Stomach (tissue), 9 donors: ENCODE measurements around the gene NPIPB2. TPM values are rescaled to one million over a fixed set of nuclear protein-coding genes. Genes with fewer than 3 reads are reported as not detected.

ENCODE experiments used
- DNase-seq, 2 donors: peaks; one replicate each; pipeline versions ENCODE4 v3.0.0 to v3.0.0-alpha.2; 2013 to 2019
- H3K27ac ChIP-seq, 5 donors: fragments of 200-600 bp in 4 of 5; sonication (generic) in 4 of 5; one replicate each; pipeline ENCODE4 v1.5.1; 2013 to 2019; ENCODE audit warnings: mild to moderate bottlenecking in 1 of 5, moderate library complexity in 1 of 5
- H3K27me3 ChIP-seq, 3 donors: fragments of 200-600 bp; sonication (generic); one replicate each; pipeline ENCODE4 v1.5.1; 2017 to 2019; ENCODE audit warnings: mixed run types in 1 of 3
- H3K36me3 ChIP-seq, 4 donors: fragments of 200-600 bp; sonication (generic); 1 replicate in 3 of 4; 2 replicates in 1 of 4; pipeline ENCODE4 v1.5.1; 2016 to 2019
- H3K4me1 ChIP-seq, 4 donors: fragments of 200-600 bp; sonication (generic); one replicate each; pipeline ENCODE4 v1.5.1; 2016 to 2019
- H3K4me3 ChIP-seq, 4 donors: fragments of 200-600 bp; sonication (generic) in 3 of 4; one replicate each; pipeline ENCODE4 v1.5.1; 2016 to 2019; ENCODE audit warnings: mild to moderate bottlenecking in 1 of 4
- H3K9me3 ChIP-seq, 4 donors: fragments of 200-600 bp; sonication (generic); one replicate each; pipeline ENCODE4 v1.5.1; 2016 to 2019
- EP300 ChIP-seq: sonication (generic); formaldehyde crosslinking; IDR thresholded peaks from one replicate; pipeline ENCODE4 v1.6.1; 2017; ENCODE audit warnings: antibody characterized with exemption
- POLR2A ChIP-seq, 4 donors: fragments of 450-650 bp; IDR thresholded peaks; one replicate each; pipeline ENCODE4 v1.6.1; 2016; ENCODE audit warnings: antibody characterized with exemption in 4 of 4, control low read depth in 2 of 4, mild to moderate bottlenecking in 1 of 4, moderate library complexity in 1 of 4
- POLR2AphosphoS5 ChIP-seq, 3 donors: sonication (generic); formaldehyde crosslinking; IDR thresholded peaks; one replicate each; pipeline ENCODE4 v1.6.1; 2016; ENCODE audit warnings: antibody characterized with exemption in 3 of 3
- WGBS, 5 donors: extraction: QIAGEN DNeasy Blood & Tissue Kit in 3 of 5; methylation state at CpG; one replicate each; pipeline versions ENCODE4 v1.1.5 to v1.1.7; 2013 to 2018; 5-methylcytosine and 5-hydroxymethylcytosine counted together
- intact Hi-C: fragments of 100-400 bp; cut with DNase I; formaldehyde crosslinking; loops from one replicate; pipeline ENCODE4 v1.15.1; 2023; ENCODE audit warnings: low total_unique reads
- polyA plus RNA-seq, 3 donors: library from polyadenylated mRNA; stranded (reverse); fragments of 200-250 nt; gene quantifications; one replicate each; pipeline ENCODE4 v1.2.3, GENCODE V29; 2013
- small RNA-seq, 4 donors: library from RNA; depleted of rRNA; stranded (forward); fragments of <200 nt; gene quantifications; one replicate each; pipeline ENCODE3, GENCODE V24; 2016
- total RNA-seq, 5 donors: library from RNA; depleted of rRNA; stranded (reverse); fragments of >200 nt; gene quantifications; one replicate each; pipeline versions ENCODE4 v1.1.0 to v1.2.3, GENCODE V29; 2014 to 2016
- TF ChIP-seq, protein P1 (sequence below), 7 experiments: fragments of 450-650 bp in 4 of 7; fragments of 200-600 bp in 3 of 7; sonication (generic) in 3 of 7; IDR thresholded peaks; one replicate each; pipeline ENCODE4 v1.5.1; 2016 to 2019; ENCODE audit warnings: antibody characterized with exemption in 7 of 7, control low read depth in 2 of 7, mild to moderate bottlenecking in 1 of 7
- donor health status: healthy with polysubstance abuse.
- donor health status: Bipolar disorder and iron deficiency.
- donor health status: healthy.

Gene NPIPB2
- total and polyA plus RNA-seq, 8 donors, result 1.7 to 55.8 (median 13.0) TPM

DNA sequence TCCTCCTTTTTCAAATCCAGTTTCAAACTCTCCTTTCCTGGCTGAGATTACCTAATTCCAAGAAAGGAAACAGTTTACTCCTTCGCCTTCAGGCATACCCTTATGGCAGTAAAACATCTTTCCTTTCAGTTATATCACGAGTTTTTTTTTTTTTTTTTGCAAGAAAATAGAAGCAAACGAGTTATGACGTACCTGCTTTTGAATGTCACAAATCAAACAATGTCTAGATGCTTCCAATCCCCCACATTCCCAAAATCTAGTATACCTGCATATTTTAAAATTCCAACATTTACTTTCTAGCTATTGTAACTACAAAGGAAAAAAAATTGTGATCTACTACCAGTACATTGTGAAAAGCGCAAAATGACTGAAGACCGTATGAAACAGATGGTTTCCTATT lies 55.0 kb downstream of the NPIPB2 start:
- intact Hi-C loops, result no loop called here
- DNase-seq, result no peak
- Histone ChIP-seq H3K36me3 (peaks cover 55 to 100% (median 100%) of the 10 kb centered on the region in 4 donors), H3K27me3 (no peaks in the 10 kb centered on the region), H3K4me3 (no peak overlapping the region), H3K27ac (no peak overlapping the region), H3K9me3 (no peaks in the 10 kb centered on the region), H3K4me1 (no peaks in the 10 kb centered on the region)
- 82 to 91% (median 87%) methylated on average over 6 of the region's 6 CpGs for WGBS, 5 donors
- TF ChIP-seq, protein P1, sequence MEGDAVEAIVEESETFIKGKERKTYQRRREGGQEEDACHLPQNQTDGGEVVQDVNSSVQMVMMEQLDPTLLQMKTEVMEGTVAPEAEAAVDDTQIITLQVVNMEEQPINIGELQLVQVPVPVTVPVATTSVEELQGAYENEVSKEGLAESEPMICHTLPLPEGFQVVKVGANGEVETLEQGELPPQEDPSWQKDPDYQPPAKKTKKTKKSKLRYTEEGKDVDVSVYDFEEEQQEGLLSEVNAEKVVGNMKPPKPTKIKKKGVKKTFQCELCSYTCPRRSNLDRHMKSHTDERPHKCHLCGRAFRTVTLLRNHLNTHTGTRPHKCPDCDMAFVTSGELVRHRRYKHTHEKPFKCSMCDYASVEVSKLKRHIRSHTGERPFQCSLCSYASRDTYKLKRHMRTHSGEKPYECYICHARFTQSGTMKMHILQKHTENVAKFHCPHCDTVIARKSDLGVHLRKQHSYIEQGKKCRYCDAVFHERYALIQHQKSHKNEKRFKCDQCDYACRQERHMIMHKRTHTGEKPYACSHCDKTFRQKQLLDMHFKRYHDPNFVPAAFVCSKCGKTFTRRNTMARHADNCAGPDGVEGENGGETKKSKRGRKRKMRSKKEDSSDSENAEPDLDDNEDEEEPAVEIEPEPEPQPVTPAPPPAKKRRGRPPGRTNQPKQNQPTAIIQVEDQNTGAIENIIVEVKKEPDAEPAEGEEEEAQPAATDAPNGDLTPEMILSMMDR (IDR thresholded peaks at IDR 0.05), result no peak
- no peak for TF ChIP-seq EP300
- TF ChIP-seq POLR2A (IDR thresholded peaks at IDR 0.05), result no peak
- no peak for TF ChIP-seq POLR2AphosphoS5 (IDR thresholded peaks at IDR 0.05)

DNA sequence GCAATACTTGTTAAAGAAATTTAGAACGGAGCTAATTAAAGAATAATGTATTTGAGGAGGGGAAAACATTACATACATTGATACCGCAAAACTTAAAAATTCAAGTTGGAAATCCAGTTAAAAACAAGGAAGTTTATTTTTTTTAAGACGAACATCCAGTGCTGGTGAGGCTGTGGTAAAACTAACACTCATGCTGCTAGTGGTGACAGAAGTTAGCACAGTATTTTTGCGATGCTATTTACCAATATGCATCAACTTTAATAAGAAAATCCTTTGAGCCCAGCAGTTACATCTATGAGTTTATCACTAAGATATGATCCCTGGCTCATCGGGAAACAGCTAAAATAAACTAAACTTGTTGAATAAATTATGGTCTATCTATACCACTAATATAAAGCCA lies 57.8 kb downstream of the NPIPB2 start:
- H3K27me3 ChIP-seq, result no peaks in the 10 kb centered on the region
- no peak for DNase-seq
- intact Hi-C loops, result no loop called here
- H3K4me1 ChIP-seq, result no peaks in the 10 kb centered on the region
- TF ChIP-seq, protein P1 (IDR thresholded peaks at IDR 0.05), result no peak
- TF ChIP-seq EP300 (no peak), POLR2AphosphoS5 (IDR thresholded peaks at IDR 0.05) (no peak), POLR2A (IDR thresholded peaks at IDR 0.05) (no peak)
- H3K36me3 ChIP-seq, result peaks cover 67 to 100% (median 100%) of the 10 kb centered on the region in 4 donors
- H3K27ac ChIP-seq, result no peak overlapping the region
- no peak overlapping the region for H3K4me3 ChIP-seq
- H3K9me3 ChIP-seq, result no peaks in the 10 kb centered on the region
- WGBS, 5 donors, result 93 to 99% (median 96%) methylated on average over 5 of the region's 5 CpGs

DNA sequence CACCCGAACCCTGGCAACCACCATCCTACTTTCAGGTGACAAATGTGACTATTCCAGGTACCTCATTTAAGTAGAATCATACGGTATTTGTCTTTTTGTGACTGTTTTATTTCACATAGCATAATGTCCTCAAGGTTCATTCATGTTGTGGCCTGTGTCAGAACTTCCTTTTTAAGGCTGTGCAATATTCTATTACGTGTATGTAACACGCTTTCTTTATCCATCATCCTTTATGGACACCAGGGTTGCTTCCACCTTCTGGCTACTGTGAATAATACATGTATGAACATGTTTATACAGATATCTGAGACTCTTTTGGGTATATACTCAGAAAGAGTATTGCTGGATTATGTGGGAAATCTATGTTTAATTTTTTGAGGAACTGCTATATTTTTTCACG lies 61.8 kb downstream of the NPIPB2 start:
- TF ChIP-seq POLR2A (IDR thresholded peaks at IDR 0.05) (no peak), POLR2AphosphoS5 (IDR thresholded peaks at IDR 0.05) (no peak), EP300 (no peak)
- TF ChIP-seq, protein P1 (IDR thresholded peaks at IDR 0.05), result no peak
- Histone ChIP-seq H3K9me3 (no peaks in the 10 kb centered on the region), H3K4me1 (peaks cover 0 to 7% (median 0%) of the 10 kb centered on the region in 4 donors), H3K36me3 (peaks cover 57 to 100% (median 100%) of the 10 kb centered on the region in 4 donors), H3K27ac (no peak overlapping the region), H3K27me3 (no peaks in the 10 kb centered on the region), H3K4me3 (no peak overlapping the region)
- intact Hi-C loops, result no loop called here
- no peak for DNase-seq
- 89 to 94% (median 94%) methylated on average over 5 of the region's 5 CpGs for WGBS, 5 donors

DNA sequence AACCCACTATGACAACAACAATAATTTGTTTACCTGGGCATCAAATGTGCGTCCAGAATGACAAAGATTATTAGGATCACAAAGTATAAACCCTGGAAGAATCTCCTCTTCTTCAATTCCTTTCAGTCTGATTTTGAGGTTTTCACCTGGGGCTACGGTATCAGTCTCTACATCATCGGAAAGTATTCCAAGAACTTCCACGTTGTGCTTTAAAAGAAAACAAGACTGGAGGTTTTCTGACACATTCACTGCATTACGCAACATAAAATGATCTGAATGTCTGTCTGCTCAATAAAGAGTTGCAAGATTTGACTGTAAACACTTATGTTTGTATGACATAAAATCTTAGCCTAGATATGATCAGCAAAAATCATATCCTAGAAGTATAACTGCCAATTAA lies 64.5 kb downstream of the NPIPB2 start:
- no peaks in the 10 kb centered on the region for H3K9me3 ChIP-seq
- no peak overlapping the region for H3K27ac ChIP-seq
- H3K27me3 ChIP-seq, result no peaks in the 10 kb centered on the region
- H3K4me1 ChIP-seq, result peaks cover 0 to 7% (median 0%) of the 10 kb centered on the region in 4 donors
- intact Hi-C loops, result no loop called here
- H3K4me3 ChIP-seq, result no peak overlapping the region
- peaks cover 53 to 100% (median 100%) of the 10 kb centered on the region in 4 donors for H3K36me3 ChIP-seq
- TF ChIP-seq POLR2AphosphoS5 (IDR thresholded peaks at IDR 0.05) (no peak), POLR2A (IDR thresholded peaks at IDR 0.05) (no peak), EP300 (no peak)
- TF ChIP-seq, protein P1 (IDR thresholded peaks at IDR 0.05), result no peak
- WGBS, 5 donors, result 81 to 87% (median 83%) methylated on average over 5 of the region's 5 CpGs
- DNase-seq, result no peak

Small RNAs within 50 kb of the gene (small RNA-seq; reads per million reads assigned to genes)
- gene AC007216.5 (0 reads per million in 4 donors), gene COX6CP1 (0 to 1.5 (median 0) reads per million in 4 donors), gene UBL5P4 (0 reads per million in 4 donors)

Other genes with a start within 250 kb of the NPIPB2 start
- 10 to 100 TPM; 24.1 to 72.9 (median 51.1) TPM for gene TXNDC11, start 199.2 kb downstream of the NPIPB2 start, total RNA-seq
- gene TXNDC11, start 199.2 kb downstream of the NPIPB2 start, polyA plus RNA-seq, result 10 to 100 TPM; 27.0 to 42.9 (median 41.3) TPM
- gene ZC3H7A, start 144.8 kb downstream of the NPIPB2 start, total RNA-seq, result 100 to 1,000 TPM in 1 of 5 donors, 10 to 100 TPM in 4; 49.1 to 110 (median 92.1) TPM
- 10 to 100 TPM; 16.1 to 23.3 (median 20.0) TPM for gene ZC3H7A, start 144.8 kb downstream of the NPIPB2 start, polyA plus RNA-seq
- gene RSL1D1, start 90.5 kb downstream of the NPIPB2 start, total RNA-seq, result 100 to 1,000 TPM in 2 of 5 donors, 10 to 100 TPM in 3; 21.1 to 255 (median 87.8) TPM
- gene RSL1D1, start 90.5 kb downstream of the NPIPB2 start, polyA plus RNA-seq, result 100 to 1,000 TPM in 1 of 3 donors, 10 to 100 TPM in 2; 52.7 to 146 (median 65.6) TPM
- gene GSPT1, start 26.1 kb downstream of the NPIPB2 start, total RNA-seq, result 10 to 100 TPM; 28.0 to 73.2 (median 57.1) TPM
- 10 to 100 TPM; 33.1 to 42.3 (median 41.1) TPM for gene GSPT1, start 26.1 kb downstream of the NPIPB2 start, polyA plus RNA-seq
- 1 to 10 TPM in 1 of 5 donors, not detected in 4; 7.4 TPM for gene TNFRSF17, start 23.2 kb upstream of the NPIPB2 start, total RNA-seq
- gene TNFRSF17, start 23.2 kb upstream of the NPIPB2 start, polyA plus RNA-seq, result 1 to 10 TPM; 1.1 to 2.0 (median 1.6) TPM
- 10 to 100 TPM; 17.1 to 37.5 (median 18.9) TPM for gene SNX29, start 34.7 kb upstream of the NPIPB2 start, total RNA-seq
- gene SNX29, start 34.7 kb upstream of the NPIPB2 start, polyA plus RNA-seq, result 1 to 10 TPM; 3.0 to 4.7 (median 3.7) TPM